Measurements from ENCODE around the gene FRA10AC1.
"Not testable (repeated sequence)": the region's sequence is repeated elsewhere in the genome, so short reads cannot be mapped to it uniquely, and the experiment has no call there.

The FRA10AC1 gene

GRCh38 chr10:93703066-93703465, 674 bp upstream of the FRA10AC1 start:
- DNase-seq (ENCODE audit: low spot score), result peak; percentile 21

- DNase-seq (ENCODE audit: low spot score), result no peak
Measured at GRCh38 chr10:93701866-93702209, 554 bp downstream of the FRA10AC1 start.

- DNase-seq (ENCODE audit: low spot score), result no peak
Measured at GRCh38 chr10:93697207-93697606, 5.2 kb downstream of the FRA10AC1 start.

- DNase-seq (ENCODE audit: low spot score), result not testable (repeated sequence)
Measured at GRCh38 chr10:93696582-93696981, 5.8 kb downstream of the FRA10AC1 start.

GRCh38 chr10:93695740-93696139, 6.7 kb downstream of the FRA10AC1 start:
- DNase-seq (ENCODE audit: low spot score), result no peak

- DNase-seq (ENCODE audit: low spot score), result no peak
Measured at GRCh38 chr10:93687737-93688136, 14.7 kb downstream of the FRA10AC1 start.

GRCh38 chr10:93680412-93681047, 21.9 kb downstream of the FRA10AC1 start:
- peak; percentile 34 for DNase-seq (ENCODE audit: low spot score)

GRCh38 chr10:93678805-93679587, 23.4 kb downstream of the FRA10AC1 start:
- DNase-seq (ENCODE audit: low spot score), result no peak

- DNase-seq (ENCODE audit: low spot score), result no peak
Measured at GRCh38 chr10:93678386-93678785, 24.0 kb downstream of the FRA10AC1 start.

- no peak for DNase-seq (ENCODE audit: low spot score)
Measured at GRCh38 chr10:93673791-93674190, 28.6 kb downstream of the FRA10AC1 start.

- DNase-seq (ENCODE audit: low spot score), result no peak
Measured at GRCh38 chr10:93672890-93673289, 29.5 kb downstream of the FRA10AC1 start.

- no peak for DNase-seq (ENCODE audit: low spot score)
Measured at GRCh38 chr10:93672022-93672678, 30.2 kb downstream of the FRA10AC1 start.

GRCh38 chr10:93671042-93671441, 31.4 kb downstream of the FRA10AC1 start:
- no peak for DNase-seq (ENCODE audit: low spot score)

GRCh38 chr10:93670372-93670771, 32.0 kb downstream of the FRA10AC1 start:
- DNase-seq (ENCODE audit: low spot score), result no peak

GRCh38 chr10:93667795-93668194, 34.6 kb downstream of the FRA10AC1 start:
- DNase-seq (ENCODE audit: low spot score), result no peak

- no peak for DNase-seq (ENCODE audit: low spot score)
Measured at GRCh38 chr10:93666030-93666429, 36.4 kb downstream of the FRA10AC1 start.

- DNase-seq (ENCODE audit: low spot score), result no peak
Measured at GRCh38 chr10:93657757-93658156, 44.6 kb downstream of the FRA10AC1 start.

- no peak for DNase-seq (ENCODE audit: low spot score)
Measured at GRCh38 chr10:93656155-93656554, 46.2 kb downstream of the FRA10AC1 start.

GRCh38 chr10:93654201-93654600, 48.2 kb downstream of the FRA10AC1 start:
- no peak for DNase-seq (ENCODE audit: low spot score)

GRCh38 chr10:93652857-93653256, 49.5 kb downstream of the FRA10AC1 start:
- DNase-seq (ENCODE audit: low spot score), result no peak

GRCh38 chr10:93639791-93640190, 62.6 kb downstream of the FRA10AC1 start:
- DNase-seq (ENCODE audit: low spot score), result no peak

- DNase-seq (ENCODE audit: low spot score), result no peak
Measured at GRCh38 chr10:93630625-93631557, 71.5 kb downstream of the FRA10AC1 start.
